EL (cell line): ENCODE data around the gene RMI1.

Experiments
- DNase-seq: peaks from one replicate; pipeline ENCODE4 v3.0.0-alpha.2; 2016

RMI1 gene

GRCh38 chr9:83971485-83971884 is 9.1 kb upstream of the RMI1 start:
- no peak for DNase-seq

- no peak for DNase-seq
These were observed 8.3 kb upstream of the RMI1 start for GRCh38 chr9:83972286-83972685.

GRCh38 chr9:83975300-83975699 is 5.3 kb upstream of the RMI1 start:
- DNase-seq = no peak

GRCh38 chr9:83976372-83976771 is 4.2 kb upstream of the RMI1 start:
- no peak for DNase-seq

- DNase-seq = no peak
These were observed 3.4 kb upstream of the RMI1 start for GRCh38 chr9:83977196-83977595.

GRCh38 chr9:83978992-83979811 is 1.4 kb upstream of the RMI1 start:
- DNase-seq = peak; percentile 86

GRCh38 chr9:83979812-83980394 is 702 bp upstream of the RMI1 start, which contains the start of gene HNRNPK:
Gene HNRNPK (minus strand): TSS chr9:83980215. CDS start chr9:83978252, 1,963 bp downstream.
- peak; percentile 98 for DNase-seq

- DNase-seq = peak; percentile 50
These were observed 694 bp downstream of the RMI1 start for GRCh38 chr9:83981126-83981871.

- no peak for DNase-seq
These were observed 5.6 kb downstream of the RMI1 start for GRCh38 chr9:83986195-83986594.

GRCh38 chr9:83986765-83987401 is 6.3 kb downstream of the RMI1 start:
- peak; percentile 78 for DNase-seq

GRCh38 chr9:83987402-83987791 is 6.8 kb downstream of the RMI1 start:
- no peak for DNase-seq

GRCh38 chr9:83988411-83988810 is 7.8 kb downstream of the RMI1 start:
- DNase-seq = no peak

- no peak for DNase-seq
These were observed 10.8 kb downstream of the RMI1 start for GRCh38 chr9:83991355-83991754.

GRCh38 chr9:83992407-83992806 is 11.8 kb downstream of the RMI1 start:
- peak; percentile 37 for DNase-seq

- DNase-seq = no peak
These were observed 12.3 kb downstream of the RMI1 start for GRCh38 chr9:83992901-83993300.

- no peak for DNase-seq
These were observed 15.5 kb downstream of the RMI1 start for GRCh38 chr9:83996126-83996525.

GRCh38 chr9:83999141-83999918 is 18.7 kb downstream of the RMI1 start:
- no peak for DNase-seq

- no peak for DNase-seq
These were observed 19.6 kb downstream of the RMI1 start for GRCh38 chr9:84000186-84000585.

- no peak for DNase-seq
These were observed 21.0 kb downstream of the RMI1 start for GRCh38 chr9:84001621-84002020.

- no peak for DNase-seq
These were observed 21.7 kb downstream of the RMI1 start for GRCh38 chr9:84002344-84002743.

GRCh38 chr9:84003246-84003645 is 22.6 kb downstream of the RMI1 start:
- no peak for DNase-seq

- no peak for DNase-seq
These were observed 27.1 kb downstream of the RMI1 start for GRCh38 chr9:84007662-84008061.
